ENCODE data around the gene TNFSF10. TPM values are rescaled to one million over a fixed set of nuclear protein-coding genes. Genes with fewer than 3 reads are reported as not detected.

TNFSF10 gene
- total RNA-seq, 1 donor from 2014 or later = not detected

- no peaks in the 10 kb centered on the region for H3K27me3 Mint-ChIP-seq (ENCODE audit: low read depth)
- DNase-seq (ENCODE audit: low read depth, low spot score) = no peak
- peaks cover 6% of the 10 kb centered on the region for H3K4me1 Mint-ChIP-seq
- H3K4me3 Mint-ChIP-seq = no peak overlapping the region
- H3K27ac Mint-ChIP-seq (ENCODE audit: unreplicated experiment) = no peak overlapping the region
- peaks cover 3% of the 10 kb centered on the region for H3K36me3 Mint-ChIP-seq (ENCODE audit: low read depth)
- TF ChIP-seq, protein P1, sequence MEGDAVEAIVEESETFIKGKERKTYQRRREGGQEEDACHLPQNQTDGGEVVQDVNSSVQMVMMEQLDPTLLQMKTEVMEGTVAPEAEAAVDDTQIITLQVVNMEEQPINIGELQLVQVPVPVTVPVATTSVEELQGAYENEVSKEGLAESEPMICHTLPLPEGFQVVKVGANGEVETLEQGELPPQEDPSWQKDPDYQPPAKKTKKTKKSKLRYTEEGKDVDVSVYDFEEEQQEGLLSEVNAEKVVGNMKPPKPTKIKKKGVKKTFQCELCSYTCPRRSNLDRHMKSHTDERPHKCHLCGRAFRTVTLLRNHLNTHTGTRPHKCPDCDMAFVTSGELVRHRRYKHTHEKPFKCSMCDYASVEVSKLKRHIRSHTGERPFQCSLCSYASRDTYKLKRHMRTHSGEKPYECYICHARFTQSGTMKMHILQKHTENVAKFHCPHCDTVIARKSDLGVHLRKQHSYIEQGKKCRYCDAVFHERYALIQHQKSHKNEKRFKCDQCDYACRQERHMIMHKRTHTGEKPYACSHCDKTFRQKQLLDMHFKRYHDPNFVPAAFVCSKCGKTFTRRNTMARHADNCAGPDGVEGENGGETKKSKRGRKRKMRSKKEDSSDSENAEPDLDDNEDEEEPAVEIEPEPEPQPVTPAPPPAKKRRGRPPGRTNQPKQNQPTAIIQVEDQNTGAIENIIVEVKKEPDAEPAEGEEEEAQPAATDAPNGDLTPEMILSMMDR (conservative IDR thresholded peaks at IDR 0.05) = no peak
- peaks cover 5% of the 10 kb centered on the region for H3K9me3 Mint-ChIP-seq
Observed at GRCh38 chr3:172471903-172472302, 51.3 kb downstream of the TNFSF10 start.

DNA sequence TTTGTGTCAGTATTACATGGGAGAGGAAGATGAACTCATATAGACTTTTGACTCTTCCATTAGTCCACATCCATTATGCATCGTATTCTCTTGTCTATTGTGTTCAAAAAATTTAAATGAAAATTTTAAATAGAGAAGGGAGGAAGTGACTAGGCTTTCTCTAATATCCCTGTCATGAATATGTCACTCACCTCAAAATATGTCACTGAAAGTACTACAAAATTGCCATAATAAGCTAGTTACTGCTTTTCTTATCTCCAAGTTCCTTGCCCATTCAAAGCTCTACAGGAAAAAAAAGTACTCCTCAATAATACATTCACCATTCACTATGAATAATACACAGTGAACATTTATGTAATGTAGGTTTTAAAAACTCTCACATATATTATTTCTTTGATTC is 52.6 kb downstream of the TNFSF10 start:
- no peak for DNase-seq (ENCODE audit: low read depth, low spot score)
- Mint-ChIP-seq H3K9me3 (peaks cover 5% of the 10 kb centered on the region), H3K36me3 (ENCODE audit: low read depth) (peaks cover 3% of the 10 kb centered on the region), H3K4me1 (no peaks in the 10 kb centered on the region), H3K4me3 (no peak overlapping the region), H3K27ac (ENCODE audit: unreplicated experiment) (no peak overlapping the region), H3K27me3 (ENCODE audit: low read depth) (peaks cover 2% of the 10 kb centered on the region)
- TF ChIP-seq, protein P1 (conservative IDR thresholded peaks at IDR 0.05) = no peak

DNA sequence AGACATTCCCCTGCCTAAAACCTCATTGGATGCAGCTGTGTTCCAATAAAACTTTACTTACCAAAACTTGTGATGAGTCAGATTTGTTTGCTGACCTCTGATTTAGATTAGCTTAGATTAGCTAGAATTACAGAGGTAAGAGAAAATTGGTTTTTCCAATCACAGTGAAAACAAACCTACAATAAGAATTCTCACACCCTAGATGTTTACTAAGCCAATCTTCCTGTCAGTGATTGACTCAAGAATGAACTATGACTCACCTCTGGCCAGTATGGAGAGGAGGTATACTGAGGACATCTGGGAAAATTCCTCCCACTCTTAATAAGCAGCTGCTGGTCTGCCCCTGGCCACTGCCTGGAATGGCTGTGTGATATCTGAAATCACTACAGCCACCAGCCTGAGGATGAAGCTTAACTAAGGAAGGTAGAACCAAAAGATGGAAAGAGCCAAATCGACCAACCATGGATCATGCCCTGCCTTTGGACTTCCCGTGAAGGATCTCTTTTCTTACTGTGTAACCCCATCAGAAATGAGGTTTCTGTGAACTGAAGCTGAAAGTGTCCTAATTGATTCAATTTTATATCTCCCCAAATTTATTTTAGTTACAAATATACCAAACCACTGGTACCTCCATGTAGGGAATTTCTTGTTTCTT is 55.9 kb downstream of the TNFSF10 start:
- H3K27ac Mint-ChIP-seq (ENCODE audit: unreplicated experiment) = no peak overlapping the region
- peaks cover 5% of the 10 kb centered on the region for H3K9me3 Mint-ChIP-seq
- H3K27me3 Mint-ChIP-seq (ENCODE audit: low read depth) = peaks cover 2% of the 10 kb centered on the region
- no peaks in the 10 kb centered on the region for H3K4me1 Mint-ChIP-seq
- no peak overlapping the region for H3K4me3 Mint-ChIP-seq
- TF ChIP-seq, protein P1 (conservative IDR thresholded peaks at IDR 0.05) = no peak
- DNase-seq (ENCODE audit: low read depth, low spot score) = no peak
- H3K36me3 Mint-ChIP-seq (ENCODE audit: low read depth) = peaks cover 3% of the 10 kb centered on the region

GRCh38 chr3:172466553-172467130 is 56.6 kb downstream of the TNFSF10 start:
- no peak overlapping the region for H3K27ac Mint-ChIP-seq (ENCODE audit: unreplicated experiment)
- H3K4me1 Mint-ChIP-seq = no peaks in the 10 kb centered on the region
- no peak overlapping the region for H3K4me3 Mint-ChIP-seq
- DNase-seq (ENCODE audit: low read depth, low spot score) = no peak
- H3K36me3 Mint-ChIP-seq (ENCODE audit: low read depth) = peaks cover 3% of the 10 kb centered on the region
- peaks cover 3% of the 10 kb centered on the region for H3K9me3 Mint-ChIP-seq
- TF ChIP-seq, protein P1 (conservative IDR thresholded peaks at IDR 0.05) = no peak
- H3K27me3 Mint-ChIP-seq (ENCODE audit: low read depth) = peaks cover 2% of the 10 kb centered on the region

DNA sequence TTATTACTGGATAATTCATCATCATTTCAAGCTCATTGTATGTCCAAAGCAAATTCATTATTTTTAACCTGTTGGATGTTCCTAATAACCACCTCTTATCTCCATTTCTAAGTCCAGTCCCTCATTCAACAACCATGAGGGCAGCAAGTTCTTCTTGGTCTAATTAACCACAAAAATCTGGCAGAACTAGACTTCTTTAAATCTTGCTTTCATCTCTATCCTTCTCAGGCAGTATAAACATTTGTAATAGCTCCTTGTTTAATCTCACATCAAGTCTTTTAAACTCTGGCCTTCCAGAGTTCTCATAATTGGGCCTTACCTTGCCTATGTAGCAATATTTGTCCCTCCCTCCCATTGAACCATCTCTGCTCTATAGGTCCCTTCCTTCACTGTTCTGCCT is 57.9 kb downstream of the TNFSF10 start:
- TF ChIP-seq, protein P1 (conservative IDR thresholded peaks at IDR 0.05) = no peak
- no peak for DNase-seq (ENCODE audit: low read depth, low spot score)
- Mint-ChIP-seq H3K9me3 (no peaks in the 10 kb centered on the region), H3K36me3 (ENCODE audit: low read depth) (no peaks in the 10 kb centered on the region), H3K27ac (ENCODE audit: unreplicated experiment) (no peak overlapping the region), H3K27me3 (ENCODE audit: low read depth) (peaks cover 2% of the 10 kb centered on the region), H3K4me3 (no peak overlapping the region), H3K4me1 (no peaks in the 10 kb centered on the region)

Measured in neural crest cell (in vitro differentiated cells).